Heart left ventricle (tissue), 13 donors: ENCODE data around the gene CD99L2.

Experiments
- CTCF ChIP-seq, 12 donors: fragments of 200-600 bp; sonication (generic) in 4 of 12; IDR thresholded peaks; one replicate each; pipeline versions ENCODE4 v1.5.0 to v1.8.0; 2018 to 2022; ENCODE audit warnings: antibody characterized with exemption in 12 of 12, mild to moderate bottlenecking in 5 of 12
- POLR2A ChIP-seq, 2 donors: fragments of 450-650 bp; IDR thresholded peaks; one replicate each; pipeline ENCODE4 v1.6.1; 2017; ENCODE audit warnings: antibody characterized with exemption in 2 of 2, mild to moderate bottlenecking in 2 of 2, moderate library complexity in 2 of 2
- donor health status: ischemic (EF 13 %, LVEDD 7.1; RV severe dilation, severe dysfunction).
- donor health status: DM: no; HTN: yes; CAD: no.
- donor health status: DM: no; HTN: no; CAD: no.
- donor health status: ischemic (EF 25% LVEDD 6.9; RV normal size, moderate dysfunction).
- donor health status: ischemic (EF 25% LVEDD 5.7; RV mildly dilated, moderate dysfunction).
- donor health status: ischemic (EF 35%, LVEDD 5.7; RV mildly dilated, moderate dysfunction).
- donor health status: nonischemic (EF 11% LVEDD 7.7; RV severe dilation, severe dysfunction).
- donor health status: DM: yes; HTN: yes; CAD: no.
- donor health status: PGD.
- donor health status: ischemic (EF 29% LVEDD 5.4; RV normal size, mild dysfunction).
- donor health status: nonischemic (EF 23%, LVEDD 6.1; RV moderate dilation, normal function).

- TF ChIP-seq POLR2A (IDR thresholded peaks at IDR 0.05) (no peak), CTCF (IDR thresholded peaks at IDR 0.05) (no peak)
Measured at GRCh38 chrX:150806827-150807226, 91.6 kb downstream of the CD99L2 start.
